Stimulated activated CD4-positive, alpha-beta T cell treated with anti-CD3 and anti-CD28 coated beads, Interleukin-15, amount 100 ng/mL, for 1 hour (primary cell): ENCODE measurements around the gene ZNF185.

Experiments used
- DNase-seq, 2 donors: peaks; one replicate each; pipeline ENCODE4 v3.0.0-alpha.2; 2020; ENCODE audit warnings: low read depth in 1 of 2, low spot score in 1 of 2

Gene ZNF185

GRCh38 chrX:152897222-152898131 lies at the start of gene ZNF185:
Gene ZNF185, plus strand, starts transcription at chrX:152898067. Its CDS starts 16,423 bp downstream, at chrX:152914490.
- no peak for DNase-seq

GRCh38 chrX:152850465-152850864 lies 47.4 kb upstream of the ZNF185 start:
- no peak for DNase-seq

- no peak for DNase-seq
Measured at GRCh38 chrX:152853986-152854385, 43.9 kb upstream of the ZNF185 start.

GRCh38 chrX:152861116-152861515 lies 36.8 kb upstream of the ZNF185 start:
- no peak for DNase-seq

GRCh38 chrX:152861826-152862225 lies 36.0 kb upstream of the ZNF185 start:
- no peak for DNase-seq

GRCh38 chrX:152865232-152865920 lies 32.5 kb upstream of the ZNF185 start:
- no peak for DNase-seq

- DNase-seq: no peak
Measured at GRCh38 chrX:152866386-152866785, 31.5 kb upstream of the ZNF185 start.

- DNase-seq: no peak
Measured at GRCh38 chrX:152869972-152870371, 27.9 kb upstream of the ZNF185 start.

- no peak for DNase-seq
Measured at GRCh38 chrX:152871260-152871659, 26.6 kb upstream of the ZNF185 start.

- no peak for DNase-seq
Measured at GRCh38 chrX:152872522-152872921, 25.3 kb upstream of the ZNF185 start.

- no peak for DNase-seq
Measured at GRCh38 chrX:152873361-152873760, 24.5 kb upstream of the ZNF185 start.

- no peak for DNase-seq
Measured at GRCh38 chrX:152876931-152877840, 20.7 kb upstream of the ZNF185 start.

- DNase-seq: no peak
Measured at GRCh38 chrX:152878976-152879755, 18.7 kb upstream of the ZNF185 start.

GRCh38 chrX:152881289-152881688 lies 16.6 kb upstream of the ZNF185 start:
- no peak for DNase-seq

GRCh38 chrX:152884171-152884570 lies 13.7 kb upstream of the ZNF185 start:
- no peak for DNase-seq

GRCh38 chrX:152886716-152887115 lies 11.2 kb upstream of the ZNF185 start:
- no peak for DNase-seq

GRCh38 chrX:152892499-152892898 lies 5.4 kb upstream of the ZNF185 start:
- no peak for DNase-seq

- DNase-seq: no peak
Measured at GRCh38 chrX:152892999-152893891, 4.6 kb upstream of the ZNF185 start.

GRCh38 chrX:152893980-152894610 lies 3.8 kb upstream of the ZNF185 start:
- DNase-seq: no peak
